ENCODE data around the gene PPM1J.

DNA sequence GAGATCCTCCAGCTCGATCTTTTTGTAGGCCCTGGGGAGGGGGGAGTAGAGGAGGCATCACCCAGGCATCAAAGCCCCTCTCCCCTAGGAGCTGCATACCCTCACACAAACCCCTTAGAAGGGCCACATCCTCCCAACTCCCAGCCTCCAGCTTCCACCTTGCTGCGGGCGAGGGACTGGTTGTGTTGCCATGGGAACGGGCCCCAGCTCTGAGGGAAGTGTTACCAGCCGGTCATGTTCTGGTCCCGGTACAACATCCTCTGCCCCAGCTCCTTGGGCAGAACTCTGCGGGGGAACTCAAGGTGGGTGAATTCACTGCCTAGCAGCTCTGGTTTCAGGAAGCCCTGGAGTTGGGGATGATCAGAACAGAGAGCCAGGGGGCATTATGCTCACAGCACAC lies 4.1 kb downstream of the PPM1J start:
- no peak for TF ChIP-seq EZH2phosphoT487 (IDR thresholded peaks at IDR 0.05; ENCODE audit: low read length)
- TF ChIP-seq, protein P1, sequence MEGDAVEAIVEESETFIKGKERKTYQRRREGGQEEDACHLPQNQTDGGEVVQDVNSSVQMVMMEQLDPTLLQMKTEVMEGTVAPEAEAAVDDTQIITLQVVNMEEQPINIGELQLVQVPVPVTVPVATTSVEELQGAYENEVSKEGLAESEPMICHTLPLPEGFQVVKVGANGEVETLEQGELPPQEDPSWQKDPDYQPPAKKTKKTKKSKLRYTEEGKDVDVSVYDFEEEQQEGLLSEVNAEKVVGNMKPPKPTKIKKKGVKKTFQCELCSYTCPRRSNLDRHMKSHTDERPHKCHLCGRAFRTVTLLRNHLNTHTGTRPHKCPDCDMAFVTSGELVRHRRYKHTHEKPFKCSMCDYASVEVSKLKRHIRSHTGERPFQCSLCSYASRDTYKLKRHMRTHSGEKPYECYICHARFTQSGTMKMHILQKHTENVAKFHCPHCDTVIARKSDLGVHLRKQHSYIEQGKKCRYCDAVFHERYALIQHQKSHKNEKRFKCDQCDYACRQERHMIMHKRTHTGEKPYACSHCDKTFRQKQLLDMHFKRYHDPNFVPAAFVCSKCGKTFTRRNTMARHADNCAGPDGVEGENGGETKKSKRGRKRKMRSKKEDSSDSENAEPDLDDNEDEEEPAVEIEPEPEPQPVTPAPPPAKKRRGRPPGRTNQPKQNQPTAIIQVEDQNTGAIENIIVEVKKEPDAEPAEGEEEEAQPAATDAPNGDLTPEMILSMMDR (IDR thresholded peaks at IDR 0.05; ENCODE audit: low read length), result no peak
